ENCODE results near the gene PADI6.

The PADI6 gene

GRCh38 chr1:17358557-17358956 lies 13.4 kb upstream of the PADI6 start:
- DNase-seq = no peak

- no peak for DNase-seq
Measured at GRCh38 chr1:17359031-17359430, 13.0 kb upstream of the PADI6 start.

- no peak for DNase-seq
Measured at GRCh38 chr1:17359808-17360207, 12.2 kb upstream of the PADI6 start.

DNA sequence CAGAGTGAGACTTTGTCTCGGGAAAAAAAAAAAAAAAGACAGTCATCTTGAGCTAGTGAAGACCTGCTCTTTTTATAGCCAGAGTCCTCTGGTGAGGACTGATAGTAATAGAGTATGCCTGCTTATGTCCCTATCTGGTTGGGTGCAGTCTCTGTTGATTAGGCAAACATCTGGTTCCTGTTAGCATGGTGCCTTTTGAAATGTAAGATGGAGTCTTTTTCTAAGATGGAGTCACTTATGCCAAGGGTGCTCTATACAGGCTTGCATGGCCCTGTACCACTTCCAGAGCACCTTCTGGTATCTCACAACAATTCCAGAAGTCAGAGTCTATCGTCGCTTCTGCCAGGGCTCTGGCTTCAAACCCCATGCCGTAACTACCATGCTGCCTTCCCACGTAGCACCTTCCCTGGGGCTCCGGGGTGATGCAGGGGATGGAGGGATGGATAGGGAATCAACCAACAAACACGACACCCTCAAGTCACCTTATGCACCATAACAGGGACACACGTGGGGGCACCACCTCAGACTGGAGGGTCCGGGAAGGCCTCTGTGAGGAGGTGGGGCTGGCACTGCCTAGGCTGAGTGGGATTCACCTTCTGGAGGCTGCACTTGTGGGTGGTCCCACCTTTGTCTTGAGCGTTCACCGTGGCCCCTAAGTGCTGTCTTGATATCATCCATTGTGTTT lies 11.6 kb upstream of the PADI6 start:
- DNase-seq = no peak

DNA sequence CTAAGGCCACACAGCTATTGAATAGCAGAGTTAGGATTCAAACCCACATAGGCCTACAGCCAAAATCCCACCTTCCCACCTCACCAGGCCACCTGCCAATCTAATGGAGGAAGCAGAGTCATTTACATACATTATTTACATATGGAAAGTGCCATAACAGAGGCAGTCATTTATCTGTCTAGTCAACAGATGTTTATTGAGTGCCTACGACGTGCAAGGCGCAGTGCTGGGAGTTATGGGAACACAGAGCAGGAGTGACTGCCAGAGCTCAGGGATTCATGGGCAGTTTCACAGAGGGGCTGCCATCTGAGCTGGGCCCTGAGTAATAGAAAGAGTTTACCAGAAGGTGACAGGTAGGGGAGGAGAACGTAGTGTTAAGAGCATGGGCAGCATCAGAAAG lies 10.3 kb upstream of the PADI6 start:
- DNase-seq = no peak

GRCh38 chr1:17363351-17363750 lies 8.6 kb upstream of the PADI6 start:
- DNase-seq = no peak

- no peak for DNase-seq
Measured at GRCh38 chr1:17363771-17364170, 8.2 kb upstream of the PADI6 start.

DNA sequence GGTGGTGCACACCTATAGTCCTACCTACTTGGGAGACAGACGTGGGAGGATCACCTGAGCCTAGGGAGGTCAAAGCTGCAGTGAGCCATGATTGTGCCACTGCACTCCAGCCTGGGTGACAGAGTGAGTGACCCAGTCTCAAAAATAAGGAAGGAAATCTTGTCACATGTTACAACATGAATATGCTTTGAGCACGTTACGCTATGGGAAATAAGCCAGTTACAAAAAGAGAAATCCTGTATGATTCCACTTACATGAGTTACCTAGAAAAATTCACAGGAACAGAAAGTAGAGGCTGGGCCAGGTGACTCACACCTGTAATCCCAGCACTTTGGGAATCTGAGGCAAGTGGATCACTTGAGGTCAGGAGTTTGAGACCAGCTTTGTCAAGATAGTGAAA lies 6.7 kb upstream of the PADI6 start:
- DNase-seq = no peak

GRCh38 chr1:17369466-17369865 lies 2.5 kb upstream of the PADI6 start:
- DNase-seq = no peak

DNA sequence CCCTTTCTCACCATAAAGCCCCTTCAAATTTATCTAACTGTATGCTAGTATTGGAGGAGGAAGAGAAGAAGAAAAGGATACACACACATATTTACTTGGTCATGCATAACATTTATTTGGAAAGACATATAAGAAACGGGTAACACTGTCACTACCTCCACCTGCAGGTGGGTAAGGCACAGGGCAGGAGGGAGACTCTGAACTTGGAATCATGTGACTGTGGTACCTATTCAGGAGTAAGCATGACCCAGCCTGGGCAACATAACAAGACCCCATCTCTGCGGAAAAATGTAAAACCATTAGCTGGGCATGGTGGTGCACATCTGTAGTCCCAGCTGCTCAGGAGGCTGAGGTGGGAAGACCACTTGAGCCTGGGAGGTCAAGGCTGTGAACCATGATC lies 1.4 kb upstream of the PADI6 start:
- DNase-seq = no peak

- no peak for DNase-seq
Measured at GRCh38 chr1:17372955-17373354, 959 bp downstream of the PADI6 start.

DNA sequence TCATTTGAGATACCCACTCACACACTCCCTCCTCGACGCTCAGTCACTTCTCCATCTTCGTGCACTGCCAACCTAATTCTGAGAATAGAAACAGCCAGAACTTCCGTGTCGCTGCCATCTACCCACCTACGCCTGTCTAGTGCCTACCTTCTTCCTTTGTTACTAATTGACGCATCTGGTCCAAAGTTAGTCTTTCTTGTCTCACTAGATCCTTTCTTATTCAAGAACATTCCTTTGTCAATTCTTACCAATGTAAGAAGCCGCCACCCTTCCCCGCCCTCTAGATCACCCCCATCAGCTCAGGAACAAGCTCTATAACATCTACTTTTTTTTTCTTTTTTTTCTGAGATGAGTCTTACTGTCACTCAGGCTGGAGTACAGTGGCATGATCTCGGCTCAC lies 3.7 kb downstream of the PADI6 start:
- DNase-seq = no peak

GRCh38 chr1:17377325-17377953 lies 5.4 kb downstream of the PADI6 start:
- DNase-seq = no peak

DNA sequence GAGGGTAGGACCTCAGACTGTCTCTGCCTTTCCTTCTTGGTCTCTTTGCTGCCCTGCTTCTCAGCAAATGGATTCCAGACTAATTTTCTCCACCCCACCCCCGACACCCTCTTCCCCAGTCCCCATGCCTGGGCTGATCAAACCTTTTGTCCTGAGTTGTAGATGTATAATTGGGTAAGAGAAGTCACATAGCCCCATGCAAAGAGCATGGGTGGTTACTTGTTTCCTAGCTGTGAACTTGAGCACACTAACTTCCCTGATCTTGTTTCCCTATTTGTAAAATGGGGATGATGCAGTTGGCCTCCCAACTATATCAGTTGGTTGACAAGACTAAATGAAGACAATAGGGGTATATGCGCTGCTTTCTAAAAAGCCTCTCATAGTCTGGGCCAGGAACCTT lies 9.2 kb downstream of the PADI6 start:
- no peak for DNase-seq

GRCh38 chr1:17392199-17392740 lies 20.3 kb downstream of the PADI6 start:
- no peak for DNase-seq

- DNase-seq = no peak
Measured at GRCh38 chr1:17393230-17393629, 21.2 kb downstream of the PADI6 start.

DNA sequence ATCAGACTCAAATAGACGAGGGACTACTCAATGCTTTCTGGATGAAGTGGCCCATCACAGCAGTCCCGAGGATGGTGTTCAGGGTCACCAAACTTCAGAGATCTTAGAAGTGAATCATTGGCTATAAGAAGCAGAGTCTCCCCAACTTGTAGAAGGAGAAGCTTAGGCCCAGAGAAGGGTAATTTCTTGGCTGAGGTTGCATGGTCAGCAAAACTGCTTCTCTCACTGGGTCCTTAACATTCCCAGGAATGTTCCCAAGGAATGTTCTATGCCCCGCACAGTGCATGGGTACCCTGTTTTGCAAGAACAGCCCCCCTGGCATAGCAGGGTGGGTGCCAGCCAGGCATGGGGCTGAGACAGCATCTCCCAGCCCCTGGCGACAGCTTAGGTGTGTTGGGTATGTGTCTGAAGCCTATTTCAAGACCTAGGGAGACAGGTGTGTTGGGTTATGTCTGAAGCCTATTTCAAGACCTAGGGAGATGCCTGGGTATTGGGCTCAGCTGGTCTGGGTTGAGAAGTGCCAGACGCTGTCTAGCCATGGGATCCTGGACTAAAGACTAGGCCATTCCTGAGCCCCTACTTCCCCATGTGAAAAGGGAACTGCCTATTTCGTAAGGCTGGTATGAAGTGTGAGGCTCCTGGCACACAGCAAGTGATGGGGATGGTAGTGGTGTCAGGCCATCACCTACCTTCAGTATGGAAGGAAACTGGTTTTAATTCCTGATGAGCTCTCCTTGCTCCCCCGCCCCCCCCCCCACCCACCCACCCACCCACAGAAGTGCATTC lies 26.1 kb downstream of the PADI6 start:
- no peak for DNase-seq

GRCh38 chr1:17400725-17401341 lies 28.8 kb downstream of the PADI6 start:
- no peak for DNase-seq

GRCh38 chr1:17401841-17402240 lies 29.8 kb downstream of the PADI6 start:
- DNase-seq = no peak

GRCh38 chr1:17403081-17403480 lies 31.1 kb downstream of the PADI6 start:
- DNase-seq = no peak

GRCh38 chr1:17404034-17404684 lies 32.2 kb downstream of the PADI6 start:
- DNase-seq = no peak

GRCh38 chr1:17404820-17405219 lies 32.8 kb downstream of the PADI6 start:
- no peak for DNase-seq

All from stimulated activated naive CD4-positive, alpha-beta T cell (primary cell).